ENCODE data around the gene PRPF39. TPM values are rescaled to one million over a fixed set of nuclear protein-coding genes. Genes with fewer than 3 reads are reported as not detected.

PRPF39 gene
- total and polyA plus RNA-seq, 2 of the 13 experiments (the other 11 are each of a cell fraction or from before 2014, with no cell fraction given) = 44.2 to 65.0 TPM

- TF ChIP-seq ZNF318 (CRISPR knock-in tag; IDR thresholded peaks at IDR 0.05) (no peak), CEBPB (IDR thresholded peaks at IDR 0.05; ENCODE audit: borderline replicate concordance, low read depth, low read length) (no peak), EED (CRISPR knock-in tag; IDR thresholded peaks at IDR 0.05) (no peak), ZNF800 (CRISPR knock-in tag; IDR thresholded peaks at IDR 0.05) (0 out of 2 replicates have a peak, but pooled peaks have one; percentile 15), ZNF781 (CRISPR knock-in tag; IDR thresholded peaks at IDR 0.05; ENCODE audit: borderline replicate concordance, not compliant biosample characterization) (no peak), CHD2 (IDR thresholded peaks at IDR 0.05; ENCODE audit: low read depth, low read length) (no peak), PRPF4 (IDR thresholded peaks at IDR 0.05; ENCODE audit: low read depth, low read length, poor library complexity, severe bottlenecking) (no peak), BORCS8-MEF2B (CRISPR knock-in tag; IDR thresholded peaks at IDR 0.05) (no peak), EZH2 (conservative IDR thresholded peaks at IDR 0.05; ENCODE audit: low read depth, low read length) (no peak), ZNF224 (CRISPR knock-in tag; IDR thresholded peaks at IDR 0.05) (no peak), ZNF710 (CRISPR knock-in tag; IDR thresholded peaks at IDR 0.05; ENCODE audit: borderline replicate concordance) (no peak), ZNF333 (CRISPR knock-in tag; IDR thresholded peaks at IDR 0.05; ENCODE audit: borderline replicate concordance) (no peak)
These were observed 26.0 kb upstream of the PRPF39 start (continued) for GRCh38 chr14:45057881-45058364.

All from HepG2 (cell line).